ENCODE data around the gene FBXW11. TPM values are rescaled to one million over a fixed set of nuclear protein-coding genes. Genes with fewer than 3 reads are reported as not detected.

FBXW11 gene
- total and polyA plus RNA-seq, 12 donors, result 6.8 to 89.0 (median 60.3) TPM

GRCh38 chr5:171989946-171990712, 16.3 kb downstream of the FBXW11 start:
- no peak for DNase-seq
- Histone ChIP-seq H3K27ac (no peak overlapping the region), H3K4me3 (no peak overlapping the region), H3K4me1 (replicated peaks in 1 of 2) (peaks cover 0 to 16% of the 10 kb centered on the region in 2 donors), H3K27me3 (no peaks in the 10 kb centered on the region), H3K9me3 (replicated peaks in 1 of 3) (no peaks in the 10 kb centered on the region), H3K36me3 (replicated peaks in 1 of 2) (no peaks in the 10 kb centered on the region)
- TF ChIP-seq POLR2A (IDR thresholded peaks at IDR 0.05) (no peak), CTCF (IDR thresholded peaks at IDR 0.05) (no peak)
- intact Hi-C loops (cut with DNase I), result no loop called here

- Histone ChIP-seq H3K9me3 (replicated peaks in 1 of 3) (no peaks in the 10 kb centered on the region), H3K27ac (no peak overlapping the region), H3K36me3 (replicated peaks in 1 of 2) (no peaks in the 10 kb centered on the region), H3K4me3 (no peak overlapping the region), H3K27me3 (no peaks in the 10 kb centered on the region), H3K4me1 (replicated peaks in 1 of 2) (peaks cover 0 to 16% of the 10 kb centered on the region in 2 donors)
- WGBS, 4 donors, result 75 to 82% (median 79%) methylated on average over 5 of the region's 5 CpGs
- TF ChIP-seq POLR2A (IDR thresholded peaks at IDR 0.05) (no peak), CTCF (IDR thresholded peaks at IDR 0.05) (no peak)
- DNase-seq, result no peak
- intact Hi-C loops (cut with DNase I), result no loop called here
Measured at GRCh38 chr5:171989276-171989675, 17.2 kb downstream of the FBXW11 start.

- H3K4me3 ChIP-seq, result no peak overlapping the region
- no peak for DNase-seq
- H3K27ac ChIP-seq, result no peak overlapping the region
- H3K36me3 ChIP-seq (replicated peaks in 1 of 2), result no peaks in the 10 kb centered on the region
- no peaks in the 10 kb centered on the region for H3K27me3 ChIP-seq
- 89 to 98% (median 94%) methylated on average over 4 of the region's 4 CpGs for WGBS, 4 donors
- peaks cover 4 to 32% of the 10 kb centered on the region in 2 donors for H3K4me1 ChIP-seq (replicated peaks in 1 of 2)
- TF ChIP-seq POLR2A (IDR thresholded peaks at IDR 0.05), result no peak
- TF ChIP-seq CTCF (IDR thresholded peaks at IDR 0.05), result no peak
- intact Hi-C loops (cut with DNase I), result no loop called here
- H3K9me3 ChIP-seq (replicated peaks in 1 of 3), result no peaks in the 10 kb centered on the region
Measured at GRCh38 chr5:171986772-171987171, 19.7 kb downstream of the FBXW11 start.

- Histone ChIP-seq H3K9me3 (replicated peaks in 1 of 3) (peaks cover 0 to 8% (median 0%) of the 10 kb centered on the region in 3 donors), H3K27ac (no peak overlapping the region), H3K36me3 (replicated peaks in 1 of 2) (no peaks in the 10 kb centered on the region), H3K27me3 (no peaks in the 10 kb centered on the region), H3K4me1 (replicated peaks in 1 of 2) (peaks cover 4 to 23% of the 10 kb centered on the region in 2 donors), H3K4me3 (no peak overlapping the region)
- no peak for TF ChIP-seq CTCF (IDR thresholded peaks at IDR 0.05)
- no peak for TF ChIP-seq POLR2A (IDR thresholded peaks at IDR 0.05)
- intact Hi-C loops (cut with DNase I), result no loop called here
- WGBS, 4 donors, result 89 to 97% (median 92%) methylated on average over 6 of the region's 6 CpGs
- no peak for DNase-seq
Measured at GRCh38 chr5:171984748-171985419, 21.6 kb downstream of the FBXW11 start.

Data from adrenal gland (tissue), 12 donors.